ENCODE measurements around the gene SLC26A11. TPM values are rescaled to one million over a fixed set of nuclear protein-coding genes. Genes with fewer than 3 reads are reported as not detected.

SLC26A11 gene
- total RNA-seq, 4 donors from 2014 or later: 10.0 to 38.7 (median 16.0) TPM

GRCh38 chr17:80262291-80262690 is 42.1 kb downstream of the SLC26A11 start:
- TF ChIP-seq CTCF (IDR thresholded peaks at IDR 0.05): no peak
- no peak for TF ChIP-seq POLR2A (IDR thresholded peaks at IDR 0.05)
- Histone ChIP-seq H3K9me3 (no peaks in the 10 kb centered on the region), H3K4me1 (peaks cover 0 to 10% of the 10 kb centered on the region in 2 donors), H3K27ac (peak overlapping the region; percentile 95 to 98), H3K36me3 (no peaks in the 10 kb centered on the region), H3K4me3 (no peak overlapping the region), H3K27me3 (no peaks in the 10 kb centered on the region)
- intact Hi-C loops (cut with DNase I; ENCODE audit: low total_unique reads): no loop called here
- no peak for DNase-seq

GRCh38 chr17:80262775-80263244 is 42.6 kb downstream of the SLC26A11 start:
- no peaks in the 10 kb centered on the region for H3K9me3 ChIP-seq
- peak overlapping the region in 1 of 2 donors; percentile 36 for H3K4me3 ChIP-seq
- intact Hi-C loops (cut with DNase I; ENCODE audit: low total_unique reads): no loop called here
- H3K36me3 ChIP-seq: no peaks in the 10 kb centered on the region
- no peak for TF ChIP-seq CTCF (IDR thresholded peaks at IDR 0.05)
- no peak for TF ChIP-seq POLR2A (IDR thresholded peaks at IDR 0.05)
- no peak for DNase-seq
- no peaks in the 10 kb centered on the region for H3K27me3 ChIP-seq
- H3K4me1 ChIP-seq: peaks cover 0 to 10% of the 10 kb centered on the region in 2 donors
- peak overlapping the region; percentile 95 to 98 for H3K27ac ChIP-seq

DNA sequence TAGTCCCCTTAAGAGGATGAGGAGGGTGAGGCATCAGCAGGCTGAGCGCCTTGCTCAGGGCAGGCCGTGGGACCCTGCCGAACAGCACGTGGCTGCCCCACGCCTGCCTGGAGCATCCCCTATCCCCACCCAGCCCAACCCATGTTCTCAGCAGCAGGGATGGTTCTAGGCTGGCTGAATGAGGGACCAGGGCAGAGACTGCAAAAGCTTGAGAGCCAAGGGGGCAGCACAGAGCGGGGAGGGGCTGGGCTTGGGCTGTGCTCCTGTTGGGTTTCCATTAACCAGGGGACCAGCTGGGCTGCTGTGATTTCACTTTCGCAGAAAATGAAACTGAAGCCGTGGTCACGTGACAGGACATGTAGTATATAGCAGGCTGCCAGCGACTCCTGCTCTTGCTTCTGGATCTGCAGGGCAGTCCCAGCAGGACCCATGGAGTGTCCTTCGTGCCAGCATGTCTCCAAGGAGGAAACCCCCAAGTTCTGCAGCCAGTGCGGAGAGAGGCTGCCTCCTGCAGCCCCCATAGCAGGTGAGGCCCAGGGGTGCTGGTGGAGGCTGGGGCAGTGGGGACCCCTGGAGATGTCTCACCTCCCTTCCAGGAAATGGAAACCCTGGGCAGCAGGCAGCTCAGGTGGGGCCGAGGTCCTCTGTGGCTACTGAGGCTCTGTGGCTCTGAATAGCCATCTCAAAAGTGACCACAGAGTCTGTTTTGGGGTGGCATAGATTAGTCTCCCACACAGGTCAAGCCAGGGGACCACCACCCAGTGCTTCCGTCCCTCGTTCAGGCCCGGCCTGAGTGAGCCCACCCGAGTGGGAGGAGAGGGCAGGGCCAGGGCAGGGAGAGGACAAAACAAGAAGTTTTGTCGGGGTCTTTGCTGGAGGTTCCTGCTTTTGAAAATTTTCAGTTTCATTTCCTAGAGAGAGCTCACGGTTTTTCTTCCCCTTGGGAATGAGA is 43.3 kb downstream of the SLC26A11 start:
- Histone ChIP-seq H3K4me3 (peak overlapping the region; percentile 15 to 36), H3K4me1 (peaks cover 0 to 10% of the 10 kb centered on the region in 2 donors), H3K27ac (peak overlapping the region; percentile 95 to 98), H3K27me3 (no peaks in the 10 kb centered on the region), H3K36me3 (no peaks in the 10 kb centered on the region), H3K9me3 (no peaks in the 10 kb centered on the region)
- intact Hi-C loops (cut with DNase I; ENCODE audit: low total_unique reads): no loop called here
- TF ChIP-seq CTCF (IDR thresholded peaks at IDR 0.05): peak in 1 of 4 experiments; percentile 8
- no peak for TF ChIP-seq POLR2A (IDR thresholded peaks at IDR 0.05)
- DNase-seq: peak; percentile 82 to 90

DNA sequence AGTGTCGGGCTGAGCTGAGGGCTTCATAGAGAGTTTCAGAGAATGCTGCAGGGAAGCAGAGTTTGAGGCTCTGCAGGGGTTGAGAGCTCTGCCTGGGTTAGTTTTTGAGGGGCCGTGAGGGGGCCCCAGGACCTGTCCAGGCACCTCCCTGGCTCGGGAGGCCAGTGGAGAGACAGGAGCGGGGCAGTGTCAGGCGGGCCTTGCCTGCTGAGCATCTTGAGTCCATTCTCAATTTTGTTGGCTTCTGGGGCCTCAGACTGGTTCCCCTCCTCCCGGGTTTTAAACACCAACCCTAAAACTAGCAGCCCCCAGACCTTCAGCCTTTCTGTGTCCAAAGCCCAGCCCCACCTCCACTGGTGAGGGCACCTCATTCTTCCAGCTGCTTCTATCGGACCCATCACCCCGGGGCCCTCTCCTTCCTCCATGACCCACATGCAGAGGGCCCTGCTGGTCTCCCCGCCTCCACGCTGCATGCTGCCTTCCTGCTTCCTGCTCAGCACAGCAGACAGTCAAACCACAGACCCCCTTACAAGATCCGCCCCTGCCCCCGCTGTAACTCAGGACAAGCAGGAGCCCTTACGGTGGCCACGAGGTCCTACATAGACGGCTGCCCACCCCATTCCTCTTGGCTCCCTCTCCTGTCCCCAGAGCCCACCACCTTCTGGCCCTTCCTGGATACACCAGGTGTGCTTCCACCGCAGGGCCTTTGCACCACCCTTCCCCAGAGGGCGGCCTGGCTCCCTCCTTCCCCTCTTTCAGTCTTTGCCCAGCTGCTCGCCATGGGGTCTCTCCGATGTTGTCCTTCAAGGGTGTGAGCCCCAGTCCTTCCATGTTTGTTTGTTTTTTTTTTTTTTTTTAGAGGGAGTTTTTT is 44.2 kb downstream of the SLC26A11 start:
- intact Hi-C loops (cut with DNase I; ENCODE audit: low total_unique reads): no loop called here
- H3K4me3 ChIP-seq: peak overlapping the region; percentile 15 to 36
- TF ChIP-seq POLR2A (IDR thresholded peaks at IDR 0.05) (no peak), CTCF (IDR thresholded peaks at IDR 0.05) (no peak)
- peak overlapping the region; percentile 95 to 98 for H3K27ac ChIP-seq
- H3K4me1 ChIP-seq: peaks cover 0 to 10% of the 10 kb centered on the region in 2 donors
- no peaks in the 10 kb centered on the region for H3K27me3 ChIP-seq
- H3K36me3 ChIP-seq: no peaks in the 10 kb centered on the region
- H3K9me3 ChIP-seq: no peaks in the 10 kb centered on the region
- no peak for DNase-seq

Data from uterus (tissue), 4 donors.